Hematopoietic multipotent progenitor cell (in vitro differentiated cells): ENCODE data around the gene CXCR2. TPM values are rescaled to one million over a fixed set of nuclear protein-coding genes. Genes with fewer than 3 reads are reported as not detected.
"Not testable (repeated sequence)": the region's sequence is repeated elsewhere in the genome, so short reads cannot be mapped to it uniquely, and the experiment has no call there.

Source experiments
- DNase-seq, 3 donors: peaks; one replicate each; pipeline ENCODE4 v3.0.0-alpha.2; 2011 to 2015; ENCODE audit warnings: low read depth in 2 of 3, low spot score in 2 of 3
- total RNA-seq: library from RNA; depleted of rRNA; stranded (reverse); fragments of >200 nt; gene quantifications from one replicate; pipeline ENCODE4 v1.2.3, GENCODE V29; 2012

CXCR2 gene
- total RNA-seq, 1 donor: under 0.01 TPM

DNA sequence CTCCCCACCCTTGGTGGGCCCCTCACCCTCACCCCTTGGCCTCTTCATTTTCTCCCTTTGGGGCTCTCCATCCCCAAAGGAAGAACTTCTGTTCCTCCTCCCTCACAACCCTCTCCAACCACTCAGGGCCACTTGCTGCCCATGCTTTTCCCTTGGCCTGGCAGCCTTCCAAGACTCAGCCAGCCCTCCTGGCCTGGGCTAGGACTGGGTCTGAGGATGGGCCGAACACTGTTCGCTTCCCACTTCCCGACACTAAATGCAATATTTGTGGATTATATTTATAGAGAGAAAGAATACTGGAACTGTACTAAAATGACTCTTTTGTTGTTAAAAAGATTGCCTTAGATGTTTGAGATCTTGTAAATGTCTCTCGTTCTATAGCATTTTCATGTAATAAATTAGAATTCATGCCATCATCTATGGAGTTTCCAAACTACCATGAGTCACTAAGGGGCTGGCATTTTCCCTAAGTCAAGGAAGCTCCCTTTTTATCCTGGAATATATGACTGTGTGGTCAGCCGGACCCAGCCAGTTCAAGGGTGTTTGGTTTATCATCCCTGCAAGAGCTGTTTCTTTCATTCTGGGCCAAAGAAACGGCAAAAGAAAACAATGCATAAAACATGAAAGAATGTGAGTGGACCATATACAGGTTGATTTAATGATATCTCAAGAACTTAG, 3.8 kb downstream of the CXCR2 start:
- no peak for DNase-seq

DNA sequence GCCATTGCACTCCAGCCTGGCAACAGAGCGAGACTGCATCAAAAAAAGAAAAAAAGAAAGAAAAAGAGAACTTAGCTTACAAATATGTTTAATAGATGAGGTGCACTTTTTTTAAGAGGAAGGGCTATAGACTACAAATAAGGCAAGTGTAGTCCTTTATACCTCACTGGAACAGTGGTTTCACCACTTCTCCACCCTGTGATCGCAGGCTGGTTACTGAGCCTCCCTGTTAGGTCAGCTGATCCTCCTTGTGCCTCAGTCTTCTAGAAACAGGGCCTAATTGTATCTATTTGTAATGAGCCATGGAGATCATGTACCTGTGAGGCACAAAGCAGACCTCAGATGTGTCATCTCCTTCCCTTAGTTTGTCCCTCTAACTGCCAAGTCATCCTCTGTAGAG, 4.5 kb downstream of the CXCR2 start:
- DNase-seq: no peak

DNA sequence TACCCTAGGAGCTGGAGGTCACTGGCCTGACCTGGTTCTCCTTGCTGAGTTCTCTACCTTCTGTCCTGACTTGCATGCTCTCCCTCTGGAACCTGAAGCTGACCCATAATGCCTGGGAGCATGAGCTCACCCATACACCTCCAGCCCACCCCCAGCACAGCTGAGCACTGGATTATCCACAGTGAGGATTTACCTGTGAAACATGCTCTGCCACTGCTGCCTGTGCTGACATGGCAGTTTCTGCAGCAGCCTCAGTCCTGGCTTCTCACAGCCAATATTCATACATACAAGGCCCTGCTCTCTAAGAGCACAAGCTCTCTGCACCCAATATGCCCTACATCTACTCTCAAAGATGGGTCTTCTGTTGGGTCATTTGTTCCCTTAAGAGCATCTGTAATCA, 5.0 kb downstream of the CXCR2 start:
- DNase-seq: no peak

DNA sequence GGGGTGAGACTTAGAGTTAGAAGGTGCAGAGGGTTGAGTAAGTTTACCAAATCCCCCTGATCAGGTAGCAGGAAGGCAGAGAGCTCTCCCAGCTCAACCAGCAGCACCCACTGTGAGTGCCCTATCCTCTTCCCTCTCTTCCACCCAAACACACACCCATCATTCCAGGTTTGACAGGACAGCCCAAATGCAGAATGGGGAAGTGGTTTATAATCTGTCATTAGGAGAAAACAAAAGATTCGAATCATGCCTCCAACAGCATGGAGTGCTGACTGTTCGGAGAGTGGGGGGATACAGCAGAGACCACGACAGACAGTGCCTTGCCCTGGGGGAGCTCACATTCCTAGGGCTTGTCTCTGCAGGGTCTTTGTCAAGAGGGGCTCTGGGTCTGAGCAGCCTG, 11.7 kb downstream of the CXCR2 start:
- DNase-seq: peak in 2 of 3 donors; percentile 8 to 17

DNA sequence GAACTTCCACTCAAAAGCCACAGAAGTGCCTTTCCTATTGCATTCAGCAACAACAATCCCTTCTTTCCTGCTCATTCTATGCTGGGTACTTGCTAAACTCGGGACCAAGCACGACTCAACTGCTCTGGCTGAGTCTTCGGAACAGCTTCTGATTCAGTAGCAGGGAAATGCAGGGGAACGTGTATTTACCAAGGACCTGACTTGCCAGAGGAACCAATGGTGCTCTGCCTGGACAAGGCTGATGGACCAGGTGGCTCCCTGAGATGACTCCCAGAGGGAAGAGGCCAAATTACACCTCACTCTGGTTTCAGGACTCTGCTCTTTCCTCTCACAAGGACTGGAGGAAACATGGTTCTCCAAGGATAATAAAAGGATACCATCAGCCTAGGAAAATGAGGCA, 12.2 kb downstream of the CXCR2 start:
- DNase-seq: no peak

DNA sequence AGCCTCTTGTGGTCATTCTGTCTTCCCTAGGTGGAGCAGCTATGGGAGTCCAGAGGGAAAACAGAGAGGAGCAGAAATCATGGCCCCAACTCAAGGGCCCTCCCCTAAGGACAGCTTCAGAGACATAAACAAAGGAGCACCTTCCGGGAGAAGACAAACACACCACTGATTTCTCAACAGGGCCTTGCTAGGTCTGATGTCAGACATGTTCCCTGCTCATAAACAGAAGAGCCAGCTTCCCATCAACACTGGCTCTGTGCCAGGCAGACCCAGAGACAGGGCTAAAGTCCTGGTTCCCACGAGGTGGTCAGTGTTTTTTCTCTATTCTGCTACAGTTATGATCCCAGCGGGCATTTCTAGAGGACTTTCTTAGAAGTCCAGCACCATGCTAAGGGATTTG, 19.3 kb downstream of the CXCR2 start:
- no peak for DNase-seq

DNA sequence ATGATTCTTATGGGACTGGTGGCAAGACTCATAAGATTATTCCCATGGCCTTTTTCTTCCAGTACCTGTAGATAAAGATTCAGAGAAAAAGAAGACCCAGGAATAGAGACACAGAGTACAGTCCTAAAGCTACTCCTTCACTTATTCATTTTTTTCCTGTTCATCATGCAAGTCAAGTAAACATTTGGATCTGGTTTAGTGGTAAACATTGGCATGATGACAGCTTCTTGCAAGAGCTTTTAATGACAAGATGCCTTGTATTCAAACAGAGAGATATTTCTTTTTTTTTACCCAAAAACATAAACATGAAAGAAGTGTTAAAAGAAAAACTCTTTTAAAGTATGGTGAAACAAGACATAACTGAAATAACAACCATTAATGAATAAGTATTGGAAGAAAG, 20.2 kb downstream of the CXCR2 start:
- no peak for DNase-seq

DNA sequence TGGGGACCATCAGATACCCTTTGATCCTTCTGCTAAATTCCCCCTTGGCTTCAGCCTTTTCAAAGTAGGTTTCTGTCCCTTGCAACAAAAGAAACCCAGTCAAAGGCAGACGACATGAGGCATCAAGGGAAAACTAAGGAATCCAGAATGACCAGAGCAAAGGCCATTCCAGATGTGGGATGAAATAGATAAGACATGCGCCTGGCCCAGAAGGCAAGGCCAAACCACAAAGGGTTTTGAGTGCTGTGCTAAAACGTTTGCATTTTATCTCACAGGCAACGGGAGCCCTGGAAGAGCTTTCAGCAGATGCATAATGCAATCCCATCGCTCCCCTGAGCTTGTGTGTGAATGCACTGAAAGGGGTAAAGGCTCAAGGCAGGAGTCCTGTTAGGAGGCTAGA, 23.3 kb downstream of the CXCR2 start:
- no peak for DNase-seq

DNA sequence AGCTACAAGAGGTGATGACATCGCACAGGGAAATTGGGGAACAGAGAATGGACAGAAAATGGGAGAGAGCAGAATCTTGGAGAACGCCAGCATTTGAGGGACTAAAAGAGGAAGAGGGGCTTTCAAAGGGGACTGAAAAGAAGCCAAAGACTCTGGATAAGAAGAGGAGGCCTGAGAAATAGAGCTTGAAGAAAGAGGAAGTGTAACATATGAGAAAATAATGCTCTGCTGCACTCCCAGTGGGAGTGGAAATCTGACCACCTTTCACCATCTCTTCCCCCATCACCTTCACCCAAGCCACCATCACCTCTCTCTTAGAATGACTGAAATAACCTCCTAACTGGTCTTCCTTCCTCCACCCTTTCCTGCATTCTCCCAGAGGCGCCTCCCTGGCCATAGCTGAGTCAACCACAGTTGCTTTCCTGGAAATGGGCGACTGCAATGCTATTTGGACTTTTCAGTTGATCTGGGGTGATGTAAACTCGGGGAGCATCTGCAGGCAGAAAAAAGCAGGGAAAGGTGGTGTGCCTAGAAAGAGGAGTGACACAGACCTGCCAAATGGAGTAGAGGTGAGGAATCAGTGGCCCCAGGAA, 24.1 kb downstream of the CXCR2 start:
- DNase-seq: peak in 1 of 3 donors; percentile 19

DNA sequence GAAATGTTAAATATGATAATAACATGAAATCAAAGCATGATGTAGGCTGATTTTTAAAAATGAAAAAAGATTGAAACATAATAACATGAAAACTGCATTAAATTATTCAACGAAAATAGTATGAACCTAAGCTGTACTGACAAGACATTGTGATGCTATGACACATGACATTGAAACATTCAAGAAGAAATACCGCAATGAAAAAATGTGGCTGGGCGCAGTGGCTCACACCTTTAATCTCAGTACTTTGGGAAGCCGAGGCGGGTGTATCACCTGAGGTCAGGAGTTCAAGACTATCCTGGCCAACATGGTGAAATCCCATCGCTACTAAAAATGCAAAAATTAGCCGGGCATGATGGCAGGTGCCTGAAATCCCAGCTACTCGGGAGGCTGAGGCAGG, 26.3 kb downstream of the CXCR2 start:
- DNase-seq: no peak

DNA sequence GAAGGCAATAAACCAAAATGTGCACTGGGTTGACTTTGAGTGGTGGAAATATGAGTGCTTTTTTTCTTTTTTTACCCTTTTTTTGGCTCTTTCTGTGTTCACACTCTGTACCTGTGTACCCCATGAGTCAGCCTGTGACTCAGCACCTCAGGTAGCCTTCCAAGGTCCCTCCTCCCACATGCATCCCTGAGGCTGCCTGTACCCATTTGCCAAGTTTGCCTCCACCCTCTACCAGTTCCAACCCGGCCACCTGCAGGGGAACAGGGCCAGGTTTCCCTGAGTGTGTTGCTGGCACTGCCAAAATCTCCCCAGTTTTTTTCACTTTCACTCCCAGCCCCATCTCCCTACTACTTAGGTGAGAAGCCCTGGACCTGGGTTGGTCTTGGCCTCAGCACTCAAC, 26.9 kb downstream of the CXCR2 start:
- DNase-seq: no peak

DNA sequence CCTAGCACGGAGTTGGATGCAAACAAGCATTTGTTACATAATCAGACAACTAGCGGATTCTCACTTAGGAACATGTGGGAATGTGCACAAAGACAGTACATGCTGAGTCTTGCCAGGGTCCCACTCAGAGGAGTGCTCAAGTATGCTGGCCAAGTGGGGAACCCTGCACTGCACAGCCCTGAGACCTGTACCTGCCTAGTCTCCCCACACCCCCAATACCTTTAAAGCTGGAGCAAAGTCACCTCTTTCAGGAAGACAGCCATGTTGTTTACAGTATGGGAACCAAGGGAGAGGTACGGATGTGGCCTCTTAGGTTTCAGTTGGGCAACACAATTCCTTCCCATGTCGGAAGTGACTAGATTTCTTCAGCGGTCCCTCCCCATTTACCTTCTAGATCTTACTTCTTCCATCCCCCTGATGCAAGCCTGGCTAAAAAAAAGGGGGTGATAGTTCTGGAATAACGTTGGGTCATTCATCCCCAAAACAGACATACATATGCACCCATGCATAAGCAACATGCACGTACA, 30.2 kb downstream of the CXCR2 start:
- no peak for DNase-seq

DNA sequence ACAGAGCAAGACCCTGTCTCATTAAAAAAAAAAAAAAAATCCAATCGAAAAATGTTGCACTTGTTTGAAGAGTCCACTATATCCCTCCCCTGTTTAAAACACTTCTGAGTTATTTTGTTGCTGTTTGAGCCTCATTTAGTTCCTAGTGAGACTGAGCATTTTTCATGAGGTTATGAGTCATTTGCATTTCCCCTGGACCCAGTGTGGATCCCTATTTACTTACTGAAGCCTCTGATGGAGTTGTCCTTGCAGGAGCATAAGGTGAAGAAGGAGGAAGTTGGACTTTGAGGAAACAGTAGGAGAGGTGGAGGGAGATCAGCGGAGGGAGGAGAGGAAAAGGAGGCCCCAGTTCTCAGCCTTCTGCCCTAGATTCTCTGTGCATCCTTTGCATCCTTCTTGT, 35.8 kb downstream of the CXCR2 start:
- DNase-seq: no peak

DNA sequence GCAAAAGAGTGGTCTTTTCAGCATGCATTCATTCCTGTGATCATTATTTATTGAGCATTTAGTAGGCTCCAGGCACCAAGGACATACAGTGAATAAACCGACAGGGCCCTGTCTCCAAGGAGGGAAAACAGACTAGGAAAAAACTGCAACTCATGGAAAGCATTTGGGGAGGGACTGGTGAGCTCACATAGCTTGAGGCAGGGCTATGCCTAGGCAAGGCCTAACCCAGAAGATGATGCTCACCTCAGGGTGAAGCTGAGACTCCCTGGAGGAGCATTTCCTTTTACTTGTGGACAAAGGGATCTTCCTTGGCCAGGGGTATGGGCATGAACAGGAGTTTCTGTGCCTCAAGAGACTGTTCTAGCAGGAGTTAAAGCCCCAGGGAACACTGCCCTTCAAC, 37.0 kb downstream of the CXCR2 start:
- no peak for DNase-seq

DNA sequence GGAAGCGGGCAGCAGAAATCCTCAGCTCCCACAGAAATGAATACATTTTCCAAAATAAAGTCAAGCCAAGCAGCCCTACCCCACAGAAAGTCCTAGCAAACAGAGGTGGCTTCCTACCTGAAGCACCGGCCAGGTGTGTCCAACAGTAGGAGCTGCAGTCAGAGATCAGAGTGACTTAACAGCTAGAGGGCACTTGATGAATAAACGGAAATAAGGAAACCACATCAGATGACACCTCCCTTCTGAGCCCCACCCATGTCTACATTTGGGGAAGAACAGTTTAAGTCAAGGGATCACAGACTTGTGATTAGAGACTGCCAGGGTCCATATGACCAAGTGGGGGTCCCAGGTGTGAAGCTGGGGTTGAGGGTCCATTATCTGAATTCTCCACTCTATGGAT, 41.0 kb downstream of the CXCR2 start, which contains the start of gene CXCR1:
CXCR1 (minus strand) TSS at position 172 of the 400 bp plus-strand sequence. CDS start 1,751 bp downstream, outside the sequence.
- peak in 2 of 3 donors; percentile 54 to 70 for DNase-seq

DNA sequence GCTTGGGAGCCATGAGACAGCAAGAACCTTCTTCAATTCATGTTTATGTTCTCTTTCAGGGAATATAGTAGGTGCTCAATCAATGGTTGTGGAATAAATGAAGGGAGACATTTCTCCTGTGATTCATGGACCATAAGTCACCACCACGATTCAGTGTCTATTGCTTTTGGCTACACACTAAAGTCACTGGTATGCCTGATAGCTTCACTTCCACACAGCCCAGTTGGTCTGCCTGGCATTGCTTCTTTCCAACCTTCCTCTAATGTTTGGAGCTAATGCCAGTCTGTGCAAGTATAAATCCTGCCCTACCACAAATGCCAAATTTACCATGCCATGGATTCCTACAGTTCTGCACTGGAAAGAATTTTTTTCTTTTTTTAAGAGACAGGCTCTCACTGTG, 42.2 kb downstream of the CXCR2 start:
- no peak for DNase-seq

DNA sequence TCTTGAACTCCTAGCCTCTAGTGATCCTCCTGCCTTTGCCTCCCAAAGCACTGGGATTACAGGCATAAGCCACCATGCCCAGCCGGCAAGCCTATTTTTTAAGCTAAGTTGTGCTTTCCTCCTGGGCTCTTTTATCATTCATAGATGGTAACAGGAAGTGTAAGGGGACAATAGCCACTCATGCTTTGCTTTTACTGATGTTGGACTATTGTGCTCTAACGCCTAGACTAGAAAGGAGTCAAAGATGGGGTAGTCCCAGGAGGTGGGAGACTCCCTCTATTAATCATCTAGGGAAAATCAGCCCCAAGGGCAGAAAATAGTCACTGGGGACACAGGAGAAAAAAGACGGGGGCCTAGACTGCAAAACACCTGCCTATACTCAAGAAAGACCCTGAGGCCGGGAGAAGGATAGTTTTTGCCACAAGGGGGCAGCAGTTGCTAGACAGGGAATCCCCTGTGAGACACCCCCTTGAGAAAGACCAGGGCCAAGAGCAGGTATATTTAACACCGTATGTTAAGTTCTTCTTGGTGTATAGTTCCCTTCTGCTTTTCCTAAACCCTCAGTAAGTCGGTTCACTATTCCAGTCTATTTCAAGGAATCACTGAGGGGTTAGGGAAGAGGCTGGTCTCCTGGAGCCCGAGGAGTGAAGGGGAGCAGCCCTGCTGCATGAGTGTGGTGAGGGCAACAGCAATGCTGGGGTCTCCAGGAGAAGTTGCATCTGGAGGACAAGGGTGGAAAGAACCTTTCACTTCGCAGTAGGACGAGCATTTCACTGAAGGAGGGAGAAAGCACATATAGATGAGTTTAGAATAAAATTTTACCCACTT, 43.0 kb downstream of the CXCR2 start:
- DNase-seq: peak; percentile 26 to 78 (median 63)

DNA sequence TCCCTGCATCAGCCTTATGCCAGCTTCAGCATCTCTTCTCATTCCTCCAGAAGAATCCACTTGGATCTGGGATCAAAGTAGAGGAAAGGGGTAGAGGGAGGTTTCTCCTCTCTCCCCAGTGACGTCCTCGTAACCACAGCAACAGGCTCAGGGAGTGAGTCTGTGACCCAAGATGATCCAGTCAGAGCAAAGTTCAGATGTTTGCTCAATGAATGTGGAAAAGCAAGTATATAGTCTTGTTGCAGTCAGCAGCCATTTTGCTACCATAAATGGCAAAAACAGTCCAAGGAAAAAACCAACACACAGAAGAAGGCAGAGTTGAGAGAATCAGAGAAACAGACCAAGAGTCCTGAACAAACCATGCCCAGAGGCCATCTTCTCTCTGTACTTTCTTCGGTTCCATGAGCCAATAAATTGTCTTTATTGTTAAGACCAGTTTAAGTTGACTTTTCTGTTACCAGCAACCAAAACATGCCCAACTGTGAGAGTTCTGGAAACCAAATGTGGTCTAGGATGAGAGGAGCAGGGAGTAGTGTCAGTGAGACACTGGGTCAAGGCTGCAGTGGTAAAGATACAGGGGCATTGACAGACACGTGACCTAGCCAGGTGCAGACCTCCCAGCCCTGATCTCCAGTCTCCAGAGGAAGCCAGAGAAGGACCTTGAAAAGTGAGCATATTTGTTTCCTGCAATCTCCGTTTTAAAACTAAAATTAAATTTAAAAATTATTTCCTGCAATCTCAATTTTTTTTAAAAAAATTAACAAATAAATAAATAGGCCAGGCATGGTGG, 44.1 kb downstream of the CXCR2 start:
- no peak for DNase-seq

DNA sequence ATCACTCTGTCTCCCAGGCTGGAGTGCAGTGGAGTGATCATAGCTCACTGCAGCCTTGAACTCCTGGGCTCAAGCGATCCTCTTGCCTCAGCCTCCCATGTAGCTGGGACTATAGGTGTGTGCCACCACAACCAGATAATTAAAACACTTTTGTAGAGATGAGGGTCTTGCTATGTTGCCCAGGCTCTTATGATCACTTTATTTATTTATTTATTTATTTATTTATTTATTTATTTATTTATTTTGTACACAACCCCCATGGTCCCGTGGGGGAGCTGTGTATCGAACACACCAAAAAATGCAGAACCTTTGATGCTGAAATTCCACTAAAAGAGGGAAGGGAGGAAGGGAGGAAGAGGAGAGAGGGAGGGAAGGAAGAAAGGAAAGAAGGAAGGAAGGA, 45.9 kb downstream of the CXCR2 start:
- DNase-seq: not testable (repeated sequence)

DNA sequence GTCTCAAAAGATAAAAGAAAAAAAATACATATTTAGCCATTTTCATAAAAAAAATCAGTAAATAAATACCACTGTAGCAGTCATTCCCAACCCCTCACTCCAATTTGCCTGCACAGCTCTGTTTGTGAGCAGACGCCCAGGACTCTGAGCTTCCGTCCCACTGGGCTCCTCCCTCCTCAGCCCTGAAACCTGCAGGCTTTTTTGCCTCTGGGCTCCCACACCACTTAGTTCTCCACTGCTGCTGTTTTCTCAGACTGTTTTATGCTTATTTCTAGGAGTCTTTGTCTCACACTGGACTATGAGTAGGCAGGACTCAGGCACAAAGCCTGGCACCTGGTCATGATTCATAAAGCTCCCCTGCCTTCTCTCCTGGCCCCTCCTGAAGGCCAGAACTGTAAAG, 47.0 kb downstream of the CXCR2 start:
- DNase-seq: no peak

DNA sequence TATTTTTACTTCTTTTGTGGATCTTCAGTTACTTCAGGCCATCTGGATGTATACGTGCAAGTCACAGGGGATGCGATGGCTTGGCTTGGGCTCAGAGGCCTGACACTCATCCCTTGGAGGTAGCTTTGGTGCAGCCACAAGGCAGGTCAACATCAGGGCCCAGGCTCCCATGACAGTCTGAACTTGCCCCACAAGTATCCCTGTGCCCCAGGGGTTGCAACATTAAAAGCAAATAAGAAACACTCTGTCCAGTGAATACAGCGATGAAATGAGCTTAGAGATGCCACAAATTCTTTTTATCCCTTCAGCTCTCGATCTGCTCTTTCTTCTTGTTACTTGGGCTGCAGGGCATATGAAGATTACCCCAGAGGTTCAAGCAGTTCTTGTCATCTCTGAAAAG, 54.0 kb downstream of the CXCR2 start:
- DNase-seq: no peak
